Body of pancreas (tissue), 4 donors: Measurements from ENCODE around the gene SLC13A3. TPM values are rescaled to one million over a fixed set of nuclear protein-coding genes. Genes with fewer than 3 reads are reported as not detected.

Experiments
- ATAC-seq: fragments of 150-250 bp; one replicate; pipeline ENCODE4 v1.9.1; 2016
- DNase-seq, 4 donors: peaks; one replicate each; pipeline ENCODE4 v3.0.0-alpha.2; 2019
- H3K27ac ChIP-seq, 4 donors: fragments of 200-600 bp; sonication (generic); 1 replicate in 3 of 4; 2 replicates in 1 of 4; pipeline versions ENCODE4 v1.5.1 to v1.6.1; 2016 to 2019; ENCODE audit warnings: mild to moderate bottlenecking in 1 of 4, mixed read lengths in 1 of 4, moderate library complexity in 1 of 4
- H3K27me3 ChIP-seq, 2 donors: fragments of 200-600 bp; sonication (generic); one replicate each; pipeline ENCODE4 v1.6.0; 2016; ENCODE audit warnings: mild to moderate bottlenecking in 1 of 2
- H3K36me3 ChIP-seq, 2 donors: fragments of 200-600 bp; sonication (generic); replicated peaks in 1 of 2; 2 replicates each; pipeline ENCODE4 v1.5.1; 2016; ENCODE audit warnings: low read depth in 2 of 2; ENCODE audit not compliant: insufficient read depth in 1 of 2
- H3K4me1 ChIP-seq: fragments of 200-600 bp; sonication (generic); one replicate; pipeline ENCODE4 v1.6.0; 2016
- H3K4me3 ChIP-seq, 2 donors: fragments of 200-600 bp; sonication (generic); 1 replicate in 1 of 2; 2 replicates in 1 of 2; pipeline ENCODE4 v1.5.1; 2016 to 2019
- H3K9me3 ChIP-seq, 3 donors: fragments of 200-600 bp; sonication (generic); 1 replicate in 2 of 3; 2 replicates in 1 of 3; pipeline ENCODE4 v1.5.1; 2016
- CTCF ChIP-seq, 7 experiments: fragments of 450-650 bp in 4 of 7; fragments of 200-600 bp in 3 of 7; sonication (generic) in 3 of 7; IDR thresholded peaks; one replicate each; pipeline ENCODE4 v1.5.1; 2016 to 2019; ENCODE audit warnings: antibody characterized with exemption in 7 of 7
- POLR2A ChIP-seq, 3 donors: fragments of 450-650 bp; IDR thresholded peaks; one replicate each; pipeline ENCODE4 v1.6.1; 2016; ENCODE audit warnings: antibody characterized with exemption in 3 of 3, mild to moderate bottlenecking in 2 of 3
- WGBS, 2 donors: methylation state at CpG; one replicate each; pipeline ENCODE4 v1.1.5; 2017; 5-methylcytosine and 5-hydroxymethylcytosine counted together
- intact Hi-C: fragments of 100-400 bp; cut with DNase I; formaldehyde crosslinking; loops from one replicate; pipeline ENCODE4 v1.15.1; 2023
- total RNA-seq, 2 donors: library from RNA; depleted of rRNA; stranded (reverse); fragments of >200 nt; gene quantifications; one replicate each; pipeline ENCODE4 v1.1.0, GENCODE V29; 2016

The SLC13A3 gene
- total RNA-seq, 2 donors from 2014 or later, result 3.4 to 6.3 TPM

DNA sequence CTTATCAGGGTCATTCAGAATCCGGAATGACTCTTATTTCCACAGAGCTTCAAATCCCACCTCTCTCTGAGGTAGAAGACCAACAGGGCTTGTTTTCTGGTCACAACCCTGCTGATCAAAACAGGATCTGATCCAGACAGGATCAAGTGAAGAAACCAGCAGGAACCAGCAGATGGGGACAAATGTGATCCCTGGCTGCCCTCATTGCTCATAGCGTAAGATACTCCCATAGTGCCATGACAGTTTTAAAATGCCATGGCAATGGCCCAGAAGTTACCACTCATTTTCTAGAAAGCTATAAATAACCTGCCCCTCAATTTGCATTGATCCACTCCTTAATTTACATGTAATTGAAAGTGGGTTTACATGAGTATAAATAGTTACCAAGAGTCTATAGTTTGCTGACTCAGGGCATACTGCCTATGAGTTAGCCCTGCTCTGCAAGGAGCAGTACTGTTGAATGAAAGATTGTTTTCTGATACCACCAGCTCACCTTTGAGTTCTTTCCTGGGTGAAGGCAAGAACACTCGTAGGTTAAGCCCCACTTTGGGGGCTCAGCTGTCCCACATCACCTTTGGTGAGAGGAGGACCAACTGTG, 131.7 kb downstream of the SLC13A3 start:
- WGBS, 2 donors, result 61 to 65% methylated on average over 3 of the region's 3 CpGs
- no peaks in the 10 kb centered on the region for H3K9me3 ChIP-seq
- H3K27me3 ChIP-seq, result no peaks in the 10 kb centered on the region
- ATAC-seq (no peak), DNase-seq (no peak)
- no peak overlapping the region for H3K27ac ChIP-seq
- no peak overlapping the region for H3K4me3 ChIP-seq
- intact Hi-C loops, result loop anchor here (10.0 kb wide), 1 partner anchor 165 kb away; the partner anchor contains the start of gene TP53RK
- H3K36me3 ChIP-seq, result no peaks in the 10 kb centered on the region
- no peaks in the 10 kb centered on the region for H3K4me1 ChIP-seq
- TF ChIP-seq CTCF (IDR thresholded peaks at IDR 0.05) (no peak), POLR2A (IDR thresholded peaks at IDR 0.05) (no peak)

DNA sequence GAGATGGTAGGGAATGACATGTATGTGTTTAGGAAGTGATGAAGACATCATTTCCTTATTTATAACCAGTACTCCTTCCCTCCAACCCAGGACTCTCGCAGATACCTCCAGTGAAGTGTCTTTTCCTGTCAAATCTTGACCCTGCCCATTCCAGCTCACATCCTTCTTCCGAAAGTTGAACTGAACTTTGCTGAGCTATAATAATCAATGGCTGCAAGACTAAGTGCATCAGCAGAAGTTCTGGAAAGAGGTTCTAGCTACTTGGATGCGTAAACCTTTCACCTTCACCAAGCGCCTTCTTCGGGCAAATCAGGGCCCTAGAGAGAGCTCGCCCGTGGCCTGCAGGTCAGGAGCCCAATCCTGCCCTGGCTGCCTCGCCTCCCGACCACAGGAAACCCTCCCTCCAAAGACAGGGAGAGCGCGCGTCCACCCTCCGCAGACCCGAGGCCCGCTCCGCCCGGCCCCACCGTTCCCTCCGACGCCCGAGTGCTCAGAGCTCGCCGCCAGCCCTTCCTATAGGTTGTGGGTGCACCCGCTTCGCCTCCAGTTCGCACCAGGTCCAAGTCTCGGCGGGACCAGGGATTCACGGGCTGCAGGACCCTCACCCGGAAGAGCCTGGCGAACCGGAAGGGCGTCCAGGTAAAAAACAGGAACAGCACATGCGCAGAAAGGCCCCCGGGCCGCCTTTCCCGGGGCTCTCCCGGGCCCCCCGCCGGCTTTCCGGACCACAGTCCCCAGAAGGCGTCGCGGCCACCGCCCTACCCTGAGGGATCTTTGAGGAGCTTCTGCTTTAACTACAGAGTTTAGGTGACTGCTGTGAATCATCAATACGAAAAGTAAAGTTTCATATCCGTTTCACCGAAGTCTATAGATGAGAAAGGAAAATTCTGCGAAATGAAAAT, 138.1 kb downstream of the SLC13A3 start, which contains the start of gene ZNF334:
Gene ZNF334, minus strand, starts transcription at position 617 of the 902 bp plus-strand sequence. CDS start 1,457 bp downstream, outside the sequence.
- 3% methylated on average over 38 to 40 of the region's 49 CpGs for WGBS, 2 donors
- Histone ChIP-seq H3K27me3 (no peaks in the 10 kb centered on the region), H3K36me3 (no peaks in the 10 kb centered on the region), H3K27ac (peak within 1 kb of the TSS in 3 of 4 donors; percentile 51 to 75 (median 67)), H3K4me1 (no peaks in the 10 kb centered on the region), H3K4me3 (peak within 1 kb of the TSS; percentile 61 to 68), H3K9me3 (no peaks in the 10 kb centered on the region)
- DNase-seq (peak; percentile 75 to 84 (median 78)), ATAC-seq (peak; percentile 91)
- intact Hi-C loops, result no loop called here
- TF ChIP-seq CTCF (IDR thresholded peaks at IDR 0.05), result no peak
- peak; percentile 14 to 71 (median 66) for TF ChIP-seq POLR2A (IDR thresholded peaks at IDR 0.05)

DNA sequence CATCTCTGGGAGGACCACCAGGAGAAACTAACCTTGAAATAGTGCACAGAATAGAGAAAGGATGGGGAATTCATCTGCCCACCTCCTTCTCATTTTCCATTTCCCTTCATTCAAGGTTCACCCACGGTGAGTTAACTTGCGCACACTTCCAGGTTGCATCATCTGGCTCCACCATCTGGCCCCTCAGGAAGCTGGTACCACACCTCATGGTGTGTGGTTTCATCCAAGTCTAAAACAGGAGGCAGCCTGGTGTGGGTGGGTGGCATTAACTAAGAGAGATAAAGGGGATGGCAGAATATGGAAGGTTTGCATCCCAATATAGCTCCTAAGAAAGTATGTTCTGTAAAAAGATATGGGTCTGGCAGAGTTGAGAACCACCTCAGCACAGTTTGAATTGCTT, 141.7 kb downstream of the SLC13A3 start:
- ATAC-seq (no peak), DNase-seq (no peak)
- WGBS, 2 donors, result 72 to 88% methylated on average over 2 of the region's 2 CpGs
- H3K4me1 ChIP-seq, result no peaks in the 10 kb centered on the region
- H3K4me3 ChIP-seq, result no peak overlapping the region
- no peaks in the 10 kb centered on the region for H3K36me3 ChIP-seq
- H3K27ac ChIP-seq, result no peak overlapping the region
- TF ChIP-seq POLR2A (IDR thresholded peaks at IDR 0.05) (no peak), CTCF (IDR thresholded peaks at IDR 0.05) (no peak)
- no peaks in the 10 kb centered on the region for H3K27me3 ChIP-seq
- intact Hi-C loops, result no loop called here
- no peaks in the 10 kb centered on the region for H3K9me3 ChIP-seq

Other genes starting within 250 kb of the SLC13A3 start
- gene ELMO2, start 244.8 kb downstream of the SLC13A3 start, total RNA-seq, result 10 to 100 TPM; 35.0 to 37.6 TPM
- gene ZNF334, start 137.9 kb downstream of the SLC13A3 start, total RNA-seq, result 10 to 100 TPM; 11.2 to 13.8 TPM
- gene OCSTAMP, start 100.8 kb downstream of the SLC13A3 start, total RNA-seq, result not detected
- gene TP53RK, start 38.0 kb upstream of the SLC13A3 start, total RNA-seq, result 10 to 100 TPM in 1 of 2 donors, 1 to 10 TPM in 1; 6.6 to 11.7 TPM
- 10 to 100 TPM; 12.2 to 95.3 TPM for gene SLC2A10, start 58.2 kb upstream of the SLC13A3 start, total RNA-seq
- 1 to 10 TPM in 1 of 2 donors, under 1 TPM in 1; 0.52 to 3.6 TPM for gene EYA2, start 243.4 kb upstream of the SLC13A3 start, total RNA-seq